SK-N-SH (cell line): ENCODE results near the gene ERLEC1. TPM values are rescaled to one million over a fixed set of nuclear protein-coding genes. Genes with fewer than 3 reads are reported as not detected.

ENCODE experiments used
- CTCF ChIA-PET: fragments of 300-600, 350-600 bp; formaldehyde crosslinking; extraction: SDS; loops from one replicate; lab custom pipeline; 2021; lab: Yijun Ruan, JAX
- POLR2A ChIA-PET: fragments of 350-600 bp; sonication (Branson Sonifier 250); formaldehyde crosslinking; extraction: SDS; loops from one replicate; lab custom pipeline; 2020; ENCODE audit warnings: antibody characterized with exemption, inconsistent platforms; lab: Yijun Ruan, JAX
- DNase-seq: peaks from one replicate; pipeline ENCODE4 v3.0.0; 2012
- H2AFZ ChIP-seq: fragments of 200-600 bp; sonication (generic); 2 replicates; pipeline ENCODE4 v1.8.1; 2016; ENCODE audit warnings: antibody characterized with exemption, mild to moderate bottlenecking, low read depth
- H3F3A ChIP-seq: fragments of 200-600 bp; sonication (generic); replicated peaks from 2 replicates; pipeline ENCODE3; 2016; ENCODE audit warnings: antibody characterized with exemption, mild to moderate bottlenecking; ENCODE audit not compliant: insufficient read depth
- H3K27ac ChIP-seq, 2 experiments: fragments of 200-500 bp in 1 of 2; fragments of 200-600 bp in 1 of 2; sonication (Bioruptor generic) in 1 of 2; sonication (generic), shearing (Covaris generic) in 1 of 2; 2 replicates each; pipeline versions ENCODE4 v1.5.1 to v1.6.1; 2014 to 2016; ENCODE audit warnings: low read depth in 2 of 2, inconsistent platforms in 1 of 2, low read length in 1 of 2, mild to moderate bottlenecking in 1 of 2, mixed read lengths in 1 of 2
- H3K27me3 ChIP-seq: fragments of 200-600 bp; sonication (generic), shearing (Covaris generic); 2 replicates; pipeline ENCODE4 v1.6.1; 2016; ENCODE audit warnings: mixed run types; ENCODE audit not compliant: insufficient read depth
- H3K36me3 ChIP-seq, 2 experiments: fragments of 200-500 bp in 1 of 2; fragments of 200-600 bp in 1 of 2; sonication (Bioruptor generic) in 1 of 2; sonication (generic) in 1 of 2; replicated peaks in 1 of 2; 2 replicates each; pipeline versions ENCODE3 to v1.5.1; 2014 to 2016; ENCODE audit warnings: low read length in 1 of 2, mild to moderate bottlenecking in 1 of 2; ENCODE audit not compliant: insufficient read depth in 2 of 2, control insufficient read depth in 1 of 2
- H3K4me1 ChIP-seq, 2 experiments: fragments of 200-500 bp in 1 of 2; fragments of 200-600 bp in 1 of 2; sonication (Bioruptor generic) in 1 of 2; sonication (generic), shearing (Covaris generic) in 1 of 2; 2 replicates each; pipeline versions ENCODE4 v1.5.1 to v1.6.1; 2014 to 2016; ENCODE audit warnings: low read depth in 1 of 2, low read length in 1 of 2, mixed run types in 1 of 2; ENCODE audit not compliant: insufficient read depth in 2 of 2, control insufficient read depth in 1 of 2
- H3K4me2 ChIP-seq: fragments of 200-600 bp; sonication (generic), shearing (Covaris generic); 2 replicates; pipeline ENCODE4 v1.6.1; 2017; ENCODE audit warnings: mixed run types
- H3K4me3 ChIP-seq, 2 experiments: fragments of 200-500 bp in 1 of 2; fragments of 200-600 bp in 1 of 2; sonication (Bioruptor generic) in 1 of 2; sonication (generic), shearing (Covaris generic) in 1 of 2; 2 replicates each; pipeline versions ENCODE4 v1.5.1 to v1.8.1; 2014 to 2016; ENCODE audit warnings: low read depth in 2 of 2, inconsistent platforms in 1 of 2, low read length in 1 of 2, mild to moderate bottlenecking in 1 of 2, mixed read lengths in 1 of 2, moderate library complexity in 1 of 2
- H3K79me2 ChIP-seq: fragments of 200-600 bp; sonication (generic); 2 replicates; pipeline ENCODE4 v1.8.1; 2017; ENCODE audit warnings: mild to moderate bottlenecking; ENCODE audit not compliant: insufficient read depth
- H3K9ac ChIP-seq: fragments of 200-600 bp; sonication (generic); 2 replicates; pipeline ENCODE4 v1.6.1; 2017; ENCODE audit warnings: mixed run types
- H3K9me2 ChIP-seq: fragments of 200-600 bp; sonication (generic); 2 replicates; pipeline ENCODE4 v1.6.1; 2017; ENCODE audit warnings: mixed run types
- H3K9me3 ChIP-seq: fragments of 200-600 bp; sonication (generic); 2 replicates; pipeline ENCODE4 v1.6.1; 2017; ENCODE audit warnings: mixed run types, mild to moderate bottlenecking, moderate library complexity
- H4K20me1 ChIP-seq: fragments of 200-600 bp; sonication (generic); 2 replicates; pipeline ENCODE4 v1.6.1; 2017; ENCODE audit warnings: mild to moderate bottlenecking, mixed run types; ENCODE audit not compliant: insufficient read depth
- CTCF ChIP-seq: fragments of 200-600 bp; sonication (generic); IDR thresholded peaks from 2 replicates; pipeline ENCODE4 v1.6.1; 2017; ENCODE audit warnings: antibody characterized with exemption, mild to moderate bottlenecking, moderate library complexity
- EP300 ChIP-seq, 2 experiments: IDR thresholded peaks; 2 replicates each; pipeline versions ENCODE4 v1.4.0 to v1.6.1; 2012; ENCODE audit warnings: borderline replicate concordance in 1 of 2, low read depth in 1 of 2, low read length in 1 of 2
- FOSL2 ChIP-seq: IDR thresholded peaks from 2 replicates; pipeline ENCODE4 v1.4.0; 2012; ENCODE audit warnings: low read depth, mild to moderate bottlenecking, moderate library complexity, borderline replicate concordance
- FOXM1 ChIP-seq: IDR thresholded peaks from 2 replicates; pipeline ENCODE4 v1.4.0; 2012; ENCODE audit warnings: low read depth, mild to moderate bottlenecking
- GATA2 ChIP-seq: sonication (generic); formaldehyde crosslinking; IDR thresholded peaks from 2 replicates; pipeline ENCODE4 v1.5.0; 2020; ENCODE audit warnings: mild to moderate bottlenecking, missing genetic modification reagents
- MEF2A ChIP-seq: IDR thresholded peaks from 2 replicates; pipeline ENCODE4 v1.4.0; 2012; ENCODE audit warnings: low read depth, borderline replicate concordance
- NFIC ChIP-seq: IDR thresholded peaks from 2 replicates; pipeline ENCODE4 v1.4.0; 2012; ENCODE audit warnings: borderline replicate concordance
- NRF1 ChIP-seq: IDR thresholded peaks from 2 replicates; pipeline ENCODE4 v1.6.1; 2012; ENCODE audit warnings: low read depth, mild to moderate bottlenecking, low read length
- RAD21 ChIP-seq: IDR thresholded peaks from 2 replicates; pipeline ENCODE4 v1.6.1; 2012; ENCODE audit warnings: mild to moderate bottlenecking, low read length
- REST ChIP-seq: IDR thresholded peaks from 2 replicates; pipeline ENCODE4 v1.6.1; 2012; ENCODE audit warnings: mild to moderate bottlenecking, low read depth, low read length, moderate library complexity
- SIN3A ChIP-seq: IDR thresholded peaks from 2 replicates; pipeline ENCODE4 v1.6.1; 2012; ENCODE audit warnings: low read depth, mild to moderate bottlenecking, low read length, moderate library complexity, borderline replicate concordance
- SMC3 ChIP-seq: IDR thresholded peaks from 2 replicates; pipeline ENCODE4 v1.6.1; 2012; ENCODE audit warnings: low read depth, low read length, improper control_type of control experiment
- TAF1 ChIP-seq: IDR thresholded peaks from 2 replicates; pipeline ENCODE4 v1.6.1; 2012; ENCODE audit warnings: low read depth, mild to moderate bottlenecking, low read length, moderate library complexity, borderline replicate concordance
- USF2 ChIP-seq: fragments of 150-350 bp; IDR thresholded peaks from 2 replicates; pipeline ENCODE4 v1.6.1; 2017; ENCODE audit warnings: antibody characterized with exemption, low read length, low read depth, borderline replicate concordance
- ZBTB33 ChIP-seq: IDR thresholded peaks from 2 replicates; pipeline ENCODE4 v1.4.0; 2012; ENCODE audit warnings: low read depth, borderline replicate concordance
- WGBS: methylation state at CpG from one replicate; pipeline ENCODE4 v1.1.6; 2017; ENCODE audit warnings: low lambda C conversion rate; 5-methylcytosine and 5-hydroxymethylcytosine counted together
- polyA plus RNA-seq, 3 experiments: library from polyadenylated mRNA; depleted of rRNA; stranded (reverse); fragments of >200 nt; gene quantifications; 2 replicates each; pipeline ENCODE4 v1.2.3, GENCODE V29; 2012

Gene ERLEC1
- polyA plus RNA-seq, 1 of the 3 experiments (the other 2 are of a cell fraction): 61.7 TPM

- no peak for TF ChIP-seq GATA2 (CRISPR knock-in tag)
Measured at GRCh38 chr2:53827398-53828175, 40.7 kb downstream of the ERLEC1 start (continued).

GRCh38 chr2:53828331-53828730 lies 41.5 kb downstream of the ERLEC1 start:
- DNase-seq: no peak
- Histone ChIP-seq H3K4me2 (no peak overlapping the region), H3K4me3 (no peak overlapping the region), H3K27me3 (no peaks in the 10 kb centered on the region), H3F3A (no peaks in the 10 kb centered on the region), H3K9me3 (no peaks in the 10 kb centered on the region), H3K4me1 (no peaks in the 10 kb centered on the region), H3K79me2 (no peaks in the 10 kb centered on the region), H2AFZ (no peak overlapping the region), H3K36me3 (no peaks in the 10 kb centered on the region), H3K27ac (no peak overlapping the region), H3K9me2 (no peaks in the 10 kb centered on the region), H4K20me1 (no peaks in the 10 kb centered on the region), H3K9ac (no peak overlapping the region)
- TF ChIP-seq EP300 (IDR thresholded peaks at IDR 0.05; ENCODE audit: borderline replicate concordance in 1 of 2, low read depth in 1 of 2, low read length in 1 of 2) (no peak), FOXM1 (no peak), FOSL2 (no peak), NRF1 (no peak), SMC3 (no peak), RAD21 (no peak), MEF2A (no peak), TAF1 (no peak), ZBTB33 (no peak), REST (no peak), SIN3A (no peak), CTCF (no peak), NFIC (no peak), USF2 (no peak), GATA2 (CRISPR knock-in tag) (no peak)
- 92% methylated on average over 4 of the region's 4 CpGs for WGBS
- POLR2A ChIA-PET: no interaction called here
- CTCF ChIA-PET: no interaction called here
